ENCODE data around the gene ATRNL1.

The ATRNL1 gene

DNA sequence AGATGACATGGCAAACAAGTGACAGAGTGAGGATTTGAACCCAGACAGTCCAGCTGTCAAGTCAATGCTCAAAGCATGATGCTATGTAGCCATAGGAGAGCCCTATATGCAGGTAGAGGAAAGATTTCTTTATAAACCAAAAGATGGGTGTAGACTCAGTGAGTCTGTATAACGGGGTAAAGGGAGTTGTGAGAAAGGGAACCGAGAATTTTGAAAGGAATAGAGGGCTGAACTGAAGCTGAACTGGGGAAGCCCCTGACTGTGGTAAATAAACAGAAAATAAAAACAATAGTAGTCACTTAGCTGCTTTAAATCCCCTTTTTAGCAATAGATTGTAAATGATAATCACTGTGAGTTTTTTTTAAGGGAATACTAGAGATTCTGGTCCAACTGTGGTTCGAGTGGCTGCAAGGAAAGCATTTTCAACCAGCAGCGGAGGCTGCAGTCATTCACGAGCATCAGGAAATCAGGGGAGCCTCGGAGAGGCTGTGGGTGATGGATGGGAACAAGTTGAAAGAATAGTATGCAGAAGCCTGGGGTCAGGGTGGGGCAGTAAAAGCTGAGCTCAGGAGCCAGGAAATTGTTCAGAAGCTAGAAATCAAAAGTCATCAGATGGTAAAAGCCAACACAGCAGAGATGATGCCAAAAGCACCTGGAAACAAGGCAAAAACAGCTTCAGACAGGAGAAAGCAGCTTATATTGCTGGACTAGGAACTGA, 786.4 kb downstream of the ATRNL1 start:
- no peak for DNase-seq (ENCODE audit: extremely low read depth in 1 of 2, low read depth in 1 of 2)

DNA sequence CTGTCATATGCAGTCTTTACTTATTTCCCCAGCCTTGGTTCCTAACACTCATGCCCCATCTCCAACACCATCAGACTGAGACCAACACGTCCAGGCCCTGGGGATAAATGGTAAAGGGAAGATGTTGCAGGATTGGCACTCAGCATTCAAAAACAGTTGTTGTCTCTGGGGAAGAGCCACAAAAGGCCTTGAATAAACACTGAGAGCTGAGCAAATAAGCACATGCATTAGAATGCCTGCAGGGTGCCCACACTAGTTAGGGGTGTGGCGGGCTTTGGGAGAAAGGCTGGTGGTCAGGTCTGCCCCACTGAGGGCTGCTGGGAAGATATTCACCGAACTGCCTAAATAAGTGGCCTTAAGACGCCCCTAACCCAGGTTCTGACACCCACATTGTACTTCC, 788.9 kb downstream of the ATRNL1 start:
- DNase-seq (ENCODE audit: extremely low read depth in 1 of 2, low read depth in 1 of 2): no peak

DNA sequence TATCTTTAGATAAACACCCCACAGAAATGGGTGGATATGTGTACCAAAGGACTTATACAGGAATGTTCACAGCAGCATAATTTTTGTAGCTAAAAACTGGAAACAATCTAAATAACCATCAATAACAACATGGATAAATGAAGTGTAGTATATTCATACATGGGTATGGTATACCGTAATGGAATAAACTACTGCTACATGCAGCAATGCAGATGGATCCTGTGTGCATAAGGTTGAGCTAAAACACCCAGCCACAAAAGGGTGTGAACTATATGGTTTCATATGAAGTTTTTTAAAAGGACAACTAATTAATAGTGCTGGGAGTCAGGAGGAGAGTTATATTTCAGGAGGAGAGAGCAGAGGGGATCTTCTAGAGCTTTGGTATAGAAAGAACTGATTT, 790.2 kb downstream of the ATRNL1 start:
- DNase-seq (ENCODE audit: extremely low read depth in 1 of 2, low read depth in 1 of 2): no peak

DNA sequence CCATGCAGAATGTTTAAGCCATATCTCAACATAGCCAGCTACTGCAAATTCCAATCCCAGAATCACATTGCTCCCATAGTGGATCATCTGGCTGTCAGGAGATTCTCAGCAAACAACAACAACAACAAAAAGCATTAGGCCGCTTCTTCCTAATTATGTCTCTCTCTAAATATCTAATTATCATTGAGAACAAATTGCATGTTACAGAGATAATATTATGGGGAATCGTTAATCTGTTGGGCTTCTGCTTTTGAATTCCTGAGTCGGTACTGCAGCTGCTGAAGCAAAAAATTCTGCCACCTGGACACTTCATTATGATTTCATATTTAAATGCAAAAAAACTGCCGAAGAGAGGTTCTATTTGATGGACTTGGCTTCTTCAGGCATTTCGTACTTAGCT, 791.2 kb downstream of the ATRNL1 start:
- DNase-seq (ENCODE audit: extremely low read depth in 1 of 2, low read depth in 1 of 2): no peak

DNA sequence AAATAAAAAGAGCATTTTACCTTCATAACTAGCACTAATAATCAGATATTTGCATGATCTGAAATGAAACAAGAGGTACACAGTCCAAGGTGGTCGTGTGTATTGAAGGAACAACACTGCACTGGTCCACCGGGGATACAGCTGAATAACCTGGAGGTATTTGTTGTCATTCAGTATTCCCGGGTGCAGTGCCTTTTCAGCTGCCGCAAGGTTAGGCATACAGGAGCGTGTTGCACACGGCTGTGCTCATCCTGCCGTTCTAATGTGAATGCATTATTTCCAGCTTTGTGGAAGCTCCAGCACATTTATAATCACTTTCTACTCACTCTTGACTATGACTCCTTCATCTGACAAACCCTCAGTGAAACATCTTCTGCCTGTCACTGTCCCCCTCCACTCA, 802.0 kb downstream of the ATRNL1 start:
- no peak for DNase-seq (ENCODE audit: extremely low read depth in 1 of 2, low read depth in 1 of 2)

DNA sequence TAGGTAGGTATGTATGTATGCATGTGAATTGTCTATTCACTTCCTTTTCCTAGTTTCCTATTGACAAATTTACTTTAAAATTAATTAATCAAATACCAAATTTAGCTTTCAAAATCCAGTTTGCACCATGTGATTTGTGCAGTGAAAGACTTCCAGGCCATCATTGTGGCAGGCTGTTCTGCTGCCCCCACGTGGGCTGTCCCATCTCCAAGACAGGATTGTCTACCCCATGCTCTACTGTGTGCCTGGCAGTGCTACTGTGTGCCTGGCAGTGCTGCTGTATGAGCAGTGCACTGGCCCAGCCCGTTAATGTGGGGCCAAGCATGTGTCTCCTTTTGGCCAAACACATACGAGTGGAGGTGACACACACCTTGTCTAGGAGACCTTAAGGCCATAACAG, 805.1 kb downstream of the ATRNL1 start:
- DNase-seq (ENCODE audit: extremely low read depth in 1 of 2, low read depth in 1 of 2): no peak

DNA sequence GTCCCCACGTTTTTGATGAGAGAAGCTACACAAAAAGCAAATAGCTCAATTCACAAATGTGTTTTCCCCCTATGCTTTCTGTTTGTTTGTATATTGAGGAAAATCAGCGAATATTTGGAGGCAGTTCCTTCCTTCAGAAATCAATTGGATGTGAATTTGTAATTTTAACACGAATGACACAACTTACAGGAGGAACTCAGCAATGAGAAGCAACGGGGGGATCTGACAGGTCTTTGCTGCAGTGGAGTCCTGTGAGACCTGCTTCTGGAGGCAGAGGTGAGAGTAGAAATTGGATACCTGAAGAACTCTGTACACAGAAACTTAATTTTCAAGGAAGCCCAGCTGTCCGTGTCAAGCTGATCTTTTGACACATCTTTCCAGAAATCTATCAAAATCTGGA, 809.4 kb downstream of the ATRNL1 start:
- DNase-seq (ENCODE audit: extremely low read depth in 1 of 2, low read depth in 1 of 2): no peak

DNA sequence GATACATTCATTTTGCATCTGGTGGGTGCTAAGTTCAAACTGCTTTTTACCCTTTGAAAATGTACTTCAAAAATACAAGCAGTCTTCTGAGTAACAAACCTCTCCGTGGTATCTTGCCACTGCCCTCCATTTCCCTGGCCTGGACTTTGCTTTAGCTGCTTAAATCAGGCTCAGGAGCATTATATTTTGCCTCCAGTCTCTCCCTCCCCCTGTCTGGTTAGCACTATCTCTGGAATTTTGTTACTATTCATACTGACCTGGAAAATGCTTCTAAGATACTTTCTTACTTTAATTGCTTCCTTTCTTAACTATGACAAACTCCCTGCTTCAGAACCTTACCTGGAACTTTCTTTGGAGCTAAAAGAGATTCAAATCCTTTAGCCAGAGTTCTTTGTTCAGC, 810.0 kb downstream of the ATRNL1 start:
- no peak for DNase-seq (ENCODE audit: extremely low read depth in 1 of 2, low read depth in 1 of 2)

DNA sequence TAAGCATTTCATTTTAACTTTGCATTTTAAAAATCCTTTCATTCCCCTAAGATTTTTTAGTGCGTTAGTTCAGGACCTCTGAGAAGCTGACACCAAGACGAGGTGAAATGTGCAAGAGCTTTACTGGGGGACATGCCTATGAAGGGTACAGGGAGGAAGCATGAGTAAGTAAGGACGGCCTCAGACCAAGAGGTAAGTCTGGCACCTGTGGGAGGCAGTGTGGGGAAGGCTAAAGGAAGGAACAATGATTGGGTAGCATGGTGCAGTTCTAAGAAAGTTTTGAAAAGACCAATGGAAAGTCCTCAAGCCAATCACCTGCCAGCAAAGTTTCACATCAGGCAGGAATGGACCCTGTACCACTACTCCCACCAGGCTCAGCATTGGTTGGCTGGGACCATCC, 810.7 kb downstream of the ATRNL1 start:
- DNase-seq (ENCODE audit: extremely low read depth in 1 of 2, low read depth in 1 of 2): no peak

DNA sequence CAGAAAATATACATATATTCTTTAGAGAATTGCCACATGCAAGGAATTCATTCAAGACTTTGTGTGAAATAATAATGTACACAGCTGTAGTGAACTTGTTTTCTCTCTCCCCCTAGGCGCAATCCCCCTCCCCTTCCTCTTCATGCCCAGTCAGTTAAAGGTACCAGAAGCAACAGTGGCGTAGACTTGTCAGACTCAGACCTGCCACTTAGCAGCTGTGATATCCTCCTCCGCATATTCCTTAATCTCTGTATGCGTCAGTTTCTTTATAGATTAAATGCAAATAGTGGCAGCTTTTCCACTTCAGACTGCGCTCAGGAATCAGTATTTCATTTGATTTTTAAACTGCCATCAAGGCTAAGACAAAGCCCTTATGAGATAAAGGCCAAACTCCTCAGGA, 815.9 kb downstream of the ATRNL1 start:
- no peak for DNase-seq (ENCODE audit: extremely low read depth in 1 of 2, low read depth in 1 of 2)

DNA sequence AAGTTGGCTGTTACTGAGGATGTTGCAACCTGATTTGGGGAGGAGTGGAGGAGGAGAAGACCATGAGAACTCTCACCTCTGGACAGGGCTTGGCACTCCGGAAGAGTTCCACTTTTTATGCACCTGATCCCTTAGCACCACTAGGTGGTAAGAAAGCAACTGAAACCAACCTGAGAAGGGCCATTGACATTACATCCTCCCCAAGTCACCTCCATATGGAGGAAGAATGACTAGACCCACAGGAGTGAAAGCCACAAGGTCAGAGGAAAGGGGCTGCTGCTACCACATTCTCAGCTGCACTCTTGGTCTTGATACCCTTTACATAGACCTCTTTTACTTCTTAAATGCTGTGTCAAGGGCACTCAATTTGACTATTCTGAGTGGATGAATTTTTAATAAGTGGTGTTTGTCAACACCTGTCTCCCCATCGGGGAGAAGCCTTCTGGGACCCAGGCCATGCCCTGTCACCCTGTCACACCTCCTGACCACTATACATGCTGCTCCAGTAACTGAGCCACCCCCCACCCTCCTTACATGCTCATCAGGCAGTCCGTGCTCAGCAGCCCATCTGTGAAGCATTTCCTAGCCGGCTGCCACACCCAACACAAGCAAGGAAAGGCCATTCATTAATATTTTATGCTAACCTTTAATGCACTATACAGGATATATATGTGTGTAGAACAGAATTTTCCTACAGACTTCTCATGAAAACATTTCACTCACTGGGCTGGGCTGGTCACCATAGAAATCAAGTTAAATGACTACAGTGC, 817.0 kb downstream of the ATRNL1 start:
- DNase-seq (ENCODE audit: extremely low read depth in 1 of 2, low read depth in 1 of 2): no peak

DNA sequence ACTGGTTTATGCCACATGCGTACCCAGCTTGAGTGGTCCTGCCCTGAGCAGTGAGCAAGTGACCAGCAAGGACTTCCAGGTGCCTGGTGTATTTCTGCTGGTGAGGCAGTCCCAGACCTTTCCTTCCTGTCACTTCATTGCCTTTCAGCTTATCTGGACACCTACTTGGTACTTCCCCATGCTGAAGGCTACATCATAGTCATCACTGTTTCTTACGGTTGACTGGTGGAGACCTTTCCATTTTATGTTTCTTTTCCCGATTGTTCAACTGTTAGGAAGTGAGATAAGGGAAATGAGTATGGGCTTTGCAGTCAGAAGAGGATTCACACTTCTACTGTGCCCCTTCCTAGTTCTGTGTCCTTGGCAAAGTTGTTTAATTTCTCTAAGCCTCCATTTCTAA, 821.3 kb downstream of the ATRNL1 start:
- no peak for DNase-seq (ENCODE audit: extremely low read depth in 1 of 2, low read depth in 1 of 2)

DNA sequence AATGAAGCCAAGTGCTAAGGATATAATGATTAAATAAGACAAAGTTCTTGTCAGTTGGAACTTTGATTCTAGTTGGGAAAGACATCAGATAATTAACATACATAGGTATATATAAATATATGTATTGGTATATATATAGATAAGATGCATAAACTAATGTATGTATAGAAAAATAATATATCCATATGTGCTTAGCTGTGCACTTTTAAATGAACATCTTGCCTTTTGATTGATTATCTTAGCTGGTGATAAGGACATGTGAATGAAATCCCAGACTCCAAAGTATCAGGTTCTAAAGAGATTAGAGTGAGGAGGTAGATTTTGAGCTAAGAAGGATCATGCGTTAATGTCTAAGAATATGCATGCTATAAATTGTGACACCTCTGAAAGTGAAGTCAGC, 822.3 kb downstream of the ATRNL1 start:
- no peak for DNase-seq (ENCODE audit: extremely low read depth in 1 of 2, low read depth in 1 of 2)

DNA sequence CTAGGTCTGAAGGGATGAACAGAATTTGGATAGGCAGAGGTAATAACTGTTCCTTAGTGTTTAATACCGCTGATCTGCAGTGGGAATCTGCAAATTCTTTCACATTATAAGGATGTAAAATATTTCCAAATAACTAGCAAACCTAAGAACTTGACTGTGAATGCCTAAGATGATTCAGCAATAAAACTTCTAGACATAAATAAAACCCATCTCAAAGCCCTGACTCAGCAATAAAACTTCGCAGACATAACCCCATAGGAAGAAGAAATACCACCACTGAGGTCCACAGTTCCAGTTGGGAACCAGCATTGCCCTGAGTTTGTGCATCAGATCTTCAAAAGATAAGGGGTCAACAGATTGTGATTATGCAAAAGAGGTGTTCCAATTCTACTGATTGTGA, 825.6 kb downstream of the ATRNL1 start:
- no peak for DNase-seq (ENCODE audit: extremely low read depth in 1 of 2, low read depth in 1 of 2)

DNA sequence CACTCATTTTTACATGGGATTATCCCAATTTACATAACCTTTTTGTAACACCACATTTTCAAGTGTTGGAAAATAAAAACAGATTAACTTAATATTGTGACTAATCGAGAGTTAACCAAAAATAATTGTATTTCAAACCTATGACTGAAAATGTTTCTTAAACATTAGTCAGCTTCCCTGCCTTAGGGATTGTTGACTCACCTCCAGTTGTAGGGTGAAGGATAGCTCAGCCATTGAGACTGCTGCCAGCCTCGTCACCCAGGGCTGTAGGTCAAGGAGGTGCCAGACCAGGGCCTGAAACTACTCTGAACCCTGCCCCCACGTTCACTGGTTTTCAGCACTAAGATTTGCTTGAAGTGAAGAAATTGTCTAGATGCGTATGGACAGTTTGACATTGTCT, 828.6 kb downstream of the ATRNL1 start:
- no peak for DNase-seq (ENCODE audit: extremely low read depth in 1 of 2, low read depth in 1 of 2)

DNA sequence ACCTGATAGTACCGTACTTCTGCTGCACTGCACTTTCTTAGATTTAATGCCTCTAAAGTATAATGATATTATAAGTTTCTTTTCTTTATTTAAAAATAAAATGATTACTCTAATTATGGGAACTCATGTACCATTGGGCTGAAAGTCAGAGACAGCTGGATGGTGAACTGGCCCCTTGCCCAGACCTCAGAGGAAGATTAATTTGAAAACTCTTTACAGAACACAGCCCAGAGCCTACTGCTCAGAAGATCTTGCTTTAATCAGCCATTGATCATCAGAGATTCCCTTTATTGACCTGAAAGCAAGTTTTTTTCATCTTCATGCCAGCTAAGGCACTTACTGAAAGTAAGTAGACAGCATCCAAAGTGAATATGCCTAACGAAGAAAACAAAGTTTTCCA, 838.1 kb downstream of the ATRNL1 start:
- DNase-seq (ENCODE audit: extremely low read depth in 1 of 2, low read depth in 1 of 2): no peak

DNA sequence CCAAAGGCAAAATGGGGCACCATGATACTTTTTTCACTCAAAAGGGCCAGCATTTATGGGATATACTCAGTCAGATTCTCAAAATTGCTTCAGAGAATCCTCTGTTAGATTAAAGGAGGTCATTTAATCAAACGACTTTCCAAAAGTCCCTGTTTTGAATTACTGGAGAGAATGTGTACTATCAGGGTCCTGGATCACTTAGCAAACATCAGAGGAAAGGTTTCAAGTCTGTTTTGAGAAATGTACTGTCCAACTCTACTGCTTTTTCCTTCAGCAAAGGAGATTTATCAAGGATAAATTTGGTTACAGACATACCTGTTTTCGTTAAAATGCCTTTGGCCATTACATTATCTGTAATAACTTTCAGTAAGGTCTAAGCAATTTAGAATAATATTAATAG, 838.9 kb downstream of the ATRNL1 start:
- DNase-seq (ENCODE audit: extremely low read depth in 1 of 2, low read depth in 1 of 2): no peak

DNA sequence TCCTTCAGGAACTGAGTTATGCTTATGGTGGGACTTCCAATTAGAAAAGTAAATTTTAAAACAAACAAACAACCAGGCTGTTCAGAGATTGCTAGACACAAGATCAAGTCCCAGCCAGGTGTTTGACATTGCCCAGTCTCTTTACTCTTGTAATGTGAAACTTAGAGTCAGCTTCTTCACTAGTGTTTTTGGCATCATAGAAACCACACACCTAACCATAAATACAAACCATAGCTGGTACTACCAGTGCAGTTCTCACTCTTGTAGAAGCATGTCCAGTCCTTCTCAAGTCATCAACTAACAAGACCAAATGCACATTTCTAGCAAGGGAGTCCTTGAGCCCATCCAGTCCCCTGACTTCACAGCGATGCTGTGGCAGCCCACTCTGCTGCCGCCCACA, 839.9 kb downstream of the ATRNL1 start:
- DNase-seq (ENCODE audit: extremely low read depth in 1 of 2, low read depth in 1 of 2): no peak

DNA sequence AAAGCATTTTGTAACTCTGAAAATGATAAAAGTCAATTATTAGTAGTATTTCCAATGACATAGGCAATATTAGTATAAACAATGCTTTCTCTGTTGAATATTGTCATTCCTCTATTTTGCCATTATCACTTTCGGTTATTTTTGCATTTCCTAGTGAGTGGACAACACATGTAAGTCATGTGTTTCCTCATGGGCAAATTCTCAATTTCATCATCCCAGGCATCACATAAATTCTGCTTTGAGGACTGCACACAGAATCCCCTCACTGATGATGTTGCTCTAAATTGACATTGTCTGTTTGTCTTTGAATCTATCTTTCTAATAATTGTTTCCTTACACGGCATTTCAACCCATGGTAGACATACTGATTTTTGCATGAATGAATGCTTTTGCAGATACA, 842.6 kb downstream of the ATRNL1 start:
- no peak for DNase-seq (ENCODE audit: extremely low read depth in 1 of 2, low read depth in 1 of 2)

DNA sequence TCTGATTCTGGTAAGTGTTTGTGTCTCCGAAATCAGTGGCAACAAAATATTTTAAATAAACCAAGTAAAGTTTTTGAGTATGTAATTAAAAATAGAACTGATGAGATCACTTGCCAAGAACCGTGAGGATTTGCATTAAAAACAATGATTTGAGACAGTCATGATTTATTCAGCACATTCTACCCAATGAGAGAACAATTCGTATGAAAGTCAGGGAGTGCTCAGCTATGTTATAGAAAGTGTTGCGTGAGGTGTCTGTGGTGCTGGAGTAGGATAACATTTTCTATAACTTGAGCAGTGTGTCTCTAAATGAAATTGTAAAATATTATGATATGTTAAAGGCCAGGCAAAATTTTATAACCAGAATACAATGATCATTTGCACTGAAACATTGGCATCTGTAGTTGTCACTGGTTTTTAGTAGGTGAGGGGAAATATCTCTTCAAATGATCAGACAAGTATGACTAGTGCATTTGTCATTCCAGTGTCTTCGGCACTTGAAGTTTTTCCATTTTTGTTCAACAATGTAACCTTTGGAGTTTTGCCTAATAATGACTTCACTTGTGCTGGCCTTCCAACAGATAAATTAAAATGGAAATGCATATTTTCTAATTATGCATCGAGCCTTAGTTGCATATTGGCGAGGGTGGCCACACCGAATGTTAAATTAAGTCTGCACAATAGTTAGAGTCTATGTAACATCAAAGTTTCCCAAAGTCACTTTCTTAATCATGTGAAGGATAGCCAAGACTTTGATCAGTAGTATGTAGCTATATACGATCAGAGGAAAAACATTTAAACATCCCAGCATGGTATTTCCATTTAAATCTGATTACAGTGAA, 844.0 kb downstream of the ATRNL1 start:
- DNase-seq (ENCODE audit: extremely low read depth in 1 of 2, low read depth in 1 of 2): no peak

DNA sequence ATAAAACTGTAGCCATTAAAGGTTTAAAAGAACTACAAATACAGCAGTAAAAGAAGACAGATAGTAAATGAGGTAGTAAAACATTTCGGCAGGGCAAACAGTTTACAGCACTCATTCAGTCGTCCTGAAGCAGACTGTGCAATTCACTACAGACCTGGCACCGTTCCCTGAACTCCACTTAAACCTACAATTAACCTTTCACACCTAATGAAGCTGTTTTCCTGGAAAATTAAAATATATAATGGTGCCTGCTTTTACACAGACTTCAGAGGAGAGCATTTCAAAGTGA, 844.5 kb downstream of the ATRNL1 start:
- DNase-seq (ENCODE audit: extremely low read depth in 1 of 2, low read depth in 1 of 2): no peak

All from stimulated activated CD8-positive, alpha-beta memory T cell treated with anti-CD3 and anti-CD28 coated beads, Interleukin-7, amount 100 ng/mL, for 48 hours (primary cell).